Mucosa of descending colon (tissue), 3 donors: ENCODE results near the gene SFXN3. TPM values are rescaled to one million over a fixed set of nuclear protein-coding genes. Genes with fewer than 3 reads are reported as not detected.

Source experiments
- ATAC-seq: fragments of 200-7000 bp; cut with Tn5 transposase; one replicate; pipeline ENCODE4 v1.9.1; 2020; ENCODE audit warnings: mild to moderate bottlenecking, moderate library complexity
- DNase-seq, 3 donors: peaks; one replicate each; pipeline ENCODE4 v3.0.0-alpha.2; 2020
- H3K36me3 ChIP-seq: fragments of 200-600 bp; one replicate; pipeline ENCODE4 v1.8.0; 2021; ENCODE audit warnings: low read depth, mild to moderate bottlenecking
- H3K4me1 ChIP-seq: fragments of 200-600 bp; one replicate; pipeline ENCODE4 v1.8.0; 2021; ENCODE audit warnings: low read depth, mild to moderate bottlenecking
- H3K4me3 ChIP-seq: fragments of 200-600 bp; one replicate; pipeline ENCODE4 v1.8.0; 2021; ENCODE audit warnings: mild to moderate bottlenecking
- H3K9me3 ChIP-seq: fragments of 200-600 bp; one replicate; pipeline ENCODE4 v1.8.0; 2021; ENCODE audit warnings: mild to moderate bottlenecking
- intact Hi-C, 2 donors: fragments of 100-400 bp; cut with DNase I in 1 of 2; cut with micrococcal nuclease in 1 of 2; formaldehyde crosslinking; loops; one replicate each; pipeline versions ENCODE4 v1.11.0 to v1.11.1; 2022; cut with DNase I, micrococcal nuclease
- total RNA-seq, 3 donors: library from RNA; stranded (reverse); fragmentation: NEBNext Ultra II Directional in 2 of 3; extraction: Animal tissue kit (Norgen Biotek cat#: 25700) in 2 of 3; gene quantifications; one replicate each; pipeline versions ENCODE4 v1.2.1 to v1.2.4, GENCODE V29; 2021 to 2023
- TF ChIP-seq, protein P1 (sequence below): fragments of 200-600 bp; IDR thresholded peaks from one replicate; pipeline ENCODE4 v1.8.0; 2022; ENCODE audit warnings: antibody characterized with exemption, mild to moderate bottlenecking
- donor health status: DM: no; HTN: no; CAD: no; lungs with moderate emphysema.
- donor health status: DM: no; HTN: no; CAD: no.
- donor health status: DM: no; HTN: yes; CAD: no.

Gene SFXN3
- total RNA-seq, 3 donors from 2014 or later: 8.7 to 28.7 (median 28.0) TPM

DNA sequence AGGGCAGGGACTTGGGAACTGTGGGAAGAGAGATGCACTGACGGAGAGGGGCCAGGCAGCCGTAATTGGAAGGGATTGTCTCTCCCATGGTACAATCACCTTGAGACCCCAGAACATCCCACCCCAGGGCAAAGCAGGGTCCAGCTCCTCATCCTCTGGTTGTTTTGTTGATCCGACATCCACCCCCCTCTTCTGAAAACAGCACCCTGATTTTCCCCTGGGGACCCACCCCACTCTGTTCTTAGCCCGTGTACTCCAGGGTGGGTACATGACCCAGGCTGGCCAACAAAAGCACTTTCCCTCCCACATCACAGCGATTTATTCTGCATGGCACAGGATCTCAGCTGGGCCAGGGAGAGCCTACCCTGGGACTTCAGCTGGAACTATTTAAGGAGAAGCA, 14.2 kb upstream of the SFXN3 start:
- H3K4me3 ChIP-seq: no peak overlapping the region
- H3K9me3 ChIP-seq: no peaks in the 10 kb centered on the region
- H3K36me3 ChIP-seq: no peaks in the 10 kb centered on the region
- TF ChIP-seq, protein P1, sequence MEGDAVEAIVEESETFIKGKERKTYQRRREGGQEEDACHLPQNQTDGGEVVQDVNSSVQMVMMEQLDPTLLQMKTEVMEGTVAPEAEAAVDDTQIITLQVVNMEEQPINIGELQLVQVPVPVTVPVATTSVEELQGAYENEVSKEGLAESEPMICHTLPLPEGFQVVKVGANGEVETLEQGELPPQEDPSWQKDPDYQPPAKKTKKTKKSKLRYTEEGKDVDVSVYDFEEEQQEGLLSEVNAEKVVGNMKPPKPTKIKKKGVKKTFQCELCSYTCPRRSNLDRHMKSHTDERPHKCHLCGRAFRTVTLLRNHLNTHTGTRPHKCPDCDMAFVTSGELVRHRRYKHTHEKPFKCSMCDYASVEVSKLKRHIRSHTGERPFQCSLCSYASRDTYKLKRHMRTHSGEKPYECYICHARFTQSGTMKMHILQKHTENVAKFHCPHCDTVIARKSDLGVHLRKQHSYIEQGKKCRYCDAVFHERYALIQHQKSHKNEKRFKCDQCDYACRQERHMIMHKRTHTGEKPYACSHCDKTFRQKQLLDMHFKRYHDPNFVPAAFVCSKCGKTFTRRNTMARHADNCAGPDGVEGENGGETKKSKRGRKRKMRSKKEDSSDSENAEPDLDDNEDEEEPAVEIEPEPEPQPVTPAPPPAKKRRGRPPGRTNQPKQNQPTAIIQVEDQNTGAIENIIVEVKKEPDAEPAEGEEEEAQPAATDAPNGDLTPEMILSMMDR: no peak
- DNase-seq (no peak), ATAC-seq (no peak)
- intact Hi-C loops: no loop called here
- H3K4me1 ChIP-seq: peaks cover 14% of the 10 kb centered on the region

DNA sequence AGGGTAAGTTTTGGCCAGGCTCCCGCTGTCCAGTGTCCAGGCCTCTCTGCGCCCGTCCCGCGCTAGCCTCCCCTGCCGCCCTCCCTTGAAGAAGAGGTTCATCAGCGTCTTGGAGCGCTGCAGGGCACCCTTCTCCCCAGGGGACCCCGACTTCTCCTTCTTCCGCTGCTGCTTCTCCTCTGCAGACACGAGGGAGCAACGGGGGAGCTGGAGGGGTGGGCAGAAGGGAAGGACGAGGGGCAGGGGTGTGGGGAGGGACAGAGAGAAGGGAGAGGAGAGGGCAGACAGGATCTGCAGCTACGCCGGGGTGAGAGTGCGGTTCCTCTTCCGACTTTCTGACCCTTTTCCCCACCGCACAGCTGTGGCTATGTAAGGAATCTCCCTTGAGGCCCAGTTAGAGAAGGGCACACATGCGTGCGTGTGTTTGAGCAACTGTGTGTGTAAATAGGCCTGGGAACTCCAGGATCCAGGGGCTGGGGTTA, 12.9 kb upstream of the SFXN3 start:
- DNase-seq: no peak
- H3K36me3 ChIP-seq: no peaks in the 10 kb centered on the region
- intact Hi-C loops: no loop called here
- no peak overlapping the region for H3K4me3 ChIP-seq
- TF ChIP-seq, protein P1: no peak
- no peak for ATAC-seq
- peaks cover 10% of the 10 kb centered on the region for H3K4me1 ChIP-seq
- no peaks in the 10 kb centered on the region for H3K9me3 ChIP-seq

DNA sequence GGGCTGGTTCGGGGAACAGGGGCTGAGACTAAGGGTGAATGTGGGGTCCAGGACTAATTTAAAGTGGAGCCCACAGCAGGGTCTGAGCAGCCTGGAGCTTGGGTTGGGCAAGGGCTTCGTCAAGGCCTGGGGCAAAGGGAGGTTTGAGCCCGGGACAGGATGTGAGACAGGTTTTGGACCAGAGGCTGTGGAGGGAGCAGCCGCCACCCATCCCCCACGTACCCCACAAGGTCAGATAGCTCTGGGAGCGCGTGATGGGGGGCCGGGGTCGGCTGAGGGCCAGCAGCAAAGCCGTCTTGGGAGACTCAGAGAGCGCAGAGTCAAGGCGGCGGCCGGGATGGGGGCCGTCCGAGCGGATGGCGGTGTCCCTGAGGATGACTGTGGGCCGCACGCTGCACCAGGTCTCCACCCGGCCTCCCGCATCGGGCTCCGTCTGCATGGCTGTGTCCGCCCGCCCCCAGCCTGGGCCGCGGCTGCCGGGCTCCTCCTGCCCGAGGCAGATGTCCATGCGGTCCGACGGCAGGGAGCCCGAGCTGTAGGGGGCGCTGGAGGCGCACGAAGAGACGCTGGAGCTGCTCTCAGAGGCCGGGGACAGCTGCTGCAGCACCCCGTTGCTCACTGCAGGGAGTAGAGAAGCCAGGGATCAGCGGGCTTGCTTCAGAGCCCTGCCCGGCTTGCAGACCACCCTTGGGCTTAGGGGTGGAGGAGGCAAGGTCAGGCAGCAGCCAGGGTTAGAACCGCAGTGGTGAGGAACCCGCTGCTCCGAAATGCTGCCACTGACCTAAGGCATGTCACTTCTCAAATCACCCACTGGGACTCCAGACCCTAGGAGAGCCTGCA, 12.2 kb upstream of the SFXN3 start:
- H3K9me3 ChIP-seq: no peaks in the 10 kb centered on the region
- no peaks in the 10 kb centered on the region for H3K36me3 ChIP-seq
- peak in 2 of 3 donors; percentile 89 to 92 for DNase-seq
- TF ChIP-seq, protein P1: peak; percentile 43
- no peak overlapping the region for H3K4me3 ChIP-seq
- peaks cover 6% of the 10 kb centered on the region for H3K4me1 ChIP-seq
- intact Hi-C loops: no loop called here
- peak; percentile 73 for ATAC-seq

DNA sequence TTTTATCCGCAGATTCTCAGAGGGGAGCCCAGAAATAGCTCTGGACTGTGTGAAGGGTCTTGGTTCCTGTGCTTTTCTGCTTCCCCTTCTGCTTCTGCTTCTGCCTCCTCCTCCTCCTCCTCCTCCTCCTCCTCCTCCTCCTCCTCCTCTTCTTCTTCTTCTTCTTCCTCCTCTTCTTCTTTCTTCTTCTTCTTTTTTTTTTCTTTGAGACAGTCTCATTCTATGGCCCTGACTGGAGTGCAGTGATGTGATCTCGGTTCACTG, 11.7 kb upstream of the SFXN3 start:
- ATAC-seq (no peak), DNase-seq (no peak)
- intact Hi-C loops: no loop called here
- H3K9me3 ChIP-seq: no peaks in the 10 kb centered on the region
- H3K4me1 ChIP-seq: peaks cover 6% of the 10 kb centered on the region
- H3K4me3 ChIP-seq: no peak overlapping the region
- TF ChIP-seq, protein P1: no peak
- no peaks in the 10 kb centered on the region for H3K36me3 ChIP-seq

DNA sequence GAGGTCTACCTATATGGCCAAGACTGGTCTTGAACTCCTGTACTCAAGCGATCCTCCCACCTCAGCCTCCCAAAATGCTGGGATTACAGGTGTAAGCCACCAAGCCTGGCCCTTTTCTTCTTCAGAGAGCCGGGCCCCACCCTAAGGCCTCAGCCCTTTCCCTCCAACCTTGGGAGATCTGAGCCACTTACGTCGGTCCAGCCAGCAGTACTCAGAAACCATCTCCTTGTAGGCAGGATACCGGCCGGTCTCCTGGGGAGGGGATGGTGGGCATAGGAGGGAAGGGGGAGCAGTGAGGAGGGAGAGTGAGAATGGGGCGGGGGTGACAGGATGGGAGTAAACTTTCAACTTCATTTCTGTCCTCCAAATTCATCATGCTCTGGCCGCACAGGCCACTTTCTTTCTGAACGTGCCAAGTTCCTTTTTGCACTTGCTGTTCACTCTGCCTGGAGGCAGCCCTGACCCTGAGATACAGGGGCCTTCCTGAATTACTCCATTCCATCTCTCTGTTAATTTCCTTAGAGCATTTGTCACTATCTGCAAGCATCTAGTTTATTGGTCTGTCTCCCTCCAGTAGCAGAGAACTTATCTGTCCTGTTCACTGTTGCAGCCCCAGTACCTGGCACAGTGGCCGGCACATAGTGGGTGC, 10.5 kb upstream of the SFXN3 start:
- H3K4me1 ChIP-seq: peaks cover 6% of the 10 kb centered on the region
- intact Hi-C loops: no loop called here
- H3K36me3 ChIP-seq: no peaks in the 10 kb centered on the region
- H3K4me3 ChIP-seq: no peak overlapping the region
- DNase-seq (peak in 1 of 3 donors; percentile 15), ATAC-seq (no peak)
- H3K9me3 ChIP-seq: no peaks in the 10 kb centered on the region
- TF ChIP-seq, protein P1: no peak
